CD8-positive, alpha-beta memory T cell (primary cell): ENCODE data around the gene AOPEP. TPM values are rescaled to one million over a fixed set of nuclear protein-coding genes. Genes with fewer than 3 reads are reported as not detected.
A peak's percentile ranks its signal among the peaks of the same experiment; 100 is the strongest.

Source experiments
- CTCF ChIA-PET: fragments of 350-600 bp; sonication (Branson Sonifier 250); formaldehyde crosslinking; loops from one replicate; lab custom pipeline; 2021; ENCODE audit warnings: antibody characterized with exemption; lab: Charles Lee
- POLR2A ChIA-PET: fragments of 350-600 bp; sonication (Branson Sonifier 250); formaldehyde crosslinking; loops from one replicate; lab custom pipeline; 2021; ENCODE audit warnings: antibody characterized with exemption; lab: Charles Lee
- DNase-seq, 5 donors: peaks; one replicate each; pipeline versions ENCODE4 v3.0.0 to v3.0.0-alpha.2; 2020 to 2022; ENCODE audit warnings: mixed read lengths in 1 of 5
- H3K27ac ChIP-seq: one replicate; pipeline ENCODE4 v1.7.0; 2013; ENCODE audit warnings: low read depth, mild to moderate bottlenecking, low read length, moderate library complexity
- H3K27me3 ChIP-seq: 2 replicates; pipeline ENCODE4 v1.7.0; 2013; ENCODE audit warnings: low read length, mild to moderate bottlenecking; ENCODE audit not compliant: insufficient read depth, poor library complexity, severe bottlenecking
- H3K36me3 ChIP-seq: 2 replicates; pipeline ENCODE4 v1.7.0; 2013; ENCODE audit warnings: mild to moderate bottlenecking, low read length, moderate library complexity; ENCODE audit not compliant: insufficient read depth
- H3K4me1 ChIP-seq: 2 replicates; pipeline ENCODE4 v1.7.0; 2013; ENCODE audit warnings: mild to moderate bottlenecking, low read length, moderate library complexity; ENCODE audit not compliant: insufficient read depth
- H3K4me3 ChIP-seq: 2 replicates; pipeline ENCODE4 v1.7.0; 2013; ENCODE audit warnings: mild to moderate bottlenecking, low read length
- H3K9me3 ChIP-seq: 2 replicates; pipeline ENCODE4 v1.7.0; 2013; ENCODE audit warnings: mild to moderate bottlenecking, low read length
- H3K27ac Mint-ChIP-seq, 8 donors: one replicate each; pipeline ENCODE4 v1.8.0; 2020 to 2021; ENCODE audit warnings: mixed read lengths in 8 of 8, mild to moderate bottlenecking in 6 of 8, inconsistent platforms in 3 of 8, moderate library complexity in 3 of 8
- H3K27me3 Mint-ChIP-seq, 2 donors: one replicate each; pipeline ENCODE4 v1.8.0; 2020 to 2021; ENCODE audit warnings: mixed read lengths in 2 of 2, mild to moderate bottlenecking in 1 of 2, moderate library complexity in 1 of 2
- H3K36me3 Mint-ChIP-seq, 3 donors: one replicate each; pipeline ENCODE4 v1.8.0; 2020 to 2021; ENCODE audit warnings: mixed read lengths in 3 of 3, inconsistent platforms in 1 of 3, mild to moderate bottlenecking in 1 of 3
- H3K4me1 Mint-ChIP-seq, 3 donors: one replicate each; pipeline ENCODE4 v1.8.0; 2020 to 2021; ENCODE audit warnings: mixed read lengths in 3 of 3, inconsistent platforms in 1 of 3, mild to moderate bottlenecking in 1 of 3
- H3K4me3 Mint-ChIP-seq, 7 donors: one replicate each; pipeline ENCODE4 v1.8.0; 2020 to 2021; ENCODE audit warnings: mixed read lengths in 7 of 7, mild to moderate bottlenecking in 6 of 7, moderate library complexity in 4 of 7, inconsistent platforms in 2 of 7
- H3K9me3 Mint-ChIP-seq, 5 donors: one replicate each; pipeline ENCODE4 v1.8.0; 2020 to 2022; ENCODE audit warnings: mixed read lengths in 5 of 5, mild to moderate bottlenecking in 3 of 5, moderate library complexity in 2 of 5, inconsistent platforms in 1 of 5
- polyA plus RNA-seq: library from polyadenylated mRNA; unstranded; fragments of 300-500 nt; fragmentation: Illumina TruSeq; gene quantifications from one replicate; pipeline ENCODE4 v1.2.3, GENCODE V29; 2021
- total RNA-seq, 2 experiments: library from RNA; stranded (reverse); gene quantifications; one replicate each; pipeline ENCODE4 v1.2.3, GENCODE V29; 2021

AOPEP gene
- total and polyA plus RNA-seq, 3 experiments from 2014 or later: 4.2 to 7.1 (median 6.9) TPM

- H3K36me3 Mint-ChIP-seq: peaks cover 0 to 24% (median 20%) of the 10 kb centered on the region in 3 donors
- no peak for DNase-seq
- Histone ChIP-seq H3K36me3 (no peaks in the 10 kb centered on the region), H3K4me3 (no peak overlapping the region), H3K4me1 (no peaks in the 10 kb centered on the region), H3K9me3 (no peaks in the 10 kb centered on the region), H3K27me3 (no peaks in the 10 kb centered on the region), H3K27ac (no peak overlapping the region)
- ChIA-PET POLR2A (no interaction called here), CTCF (no interaction called here)
- no peak overlapping the region for H3K27ac Mint-ChIP-seq
- H3K9me3 Mint-ChIP-seq: no peaks in the 10 kb centered on the region
- H3K4me3 Mint-ChIP-seq: no peak overlapping the region
- no peaks in the 10 kb centered on the region for H3K4me1 Mint-ChIP-seq
- peaks cover 0 to 5% of the 10 kb centered on the region in 2 donors for H3K27me3 Mint-ChIP-seq
Measured at GRCh38 chr9:95085036-95085770, 358.7 kb downstream of the AOPEP start.

GRCh38 chr9:95085861-95086563 lies 359.5 kb downstream of the AOPEP start:
- no peaks in the 10 kb centered on the region for H3K4me1 ChIP-seq
- no peaks in the 10 kb centered on the region for H3K27me3 ChIP-seq
- H3K9me3 Mint-ChIP-seq: no peaks in the 10 kb centered on the region
- POLR2A ChIA-PET: no interaction called here
- no peaks in the 10 kb centered on the region for H3K36me3 ChIP-seq
- H3K4me3 ChIP-seq: no peak overlapping the region
- DNase-seq: no peak
- no peak overlapping the region for H3K4me3 Mint-ChIP-seq
- H3K4me1 Mint-ChIP-seq: no peaks in the 10 kb centered on the region
- H3K27ac ChIP-seq: no peak overlapping the region
- CTCF ChIA-PET: no interaction called here
- no peak overlapping the region for H3K27ac Mint-ChIP-seq
- no peaks in the 10 kb centered on the region for H3K9me3 ChIP-seq
- H3K36me3 Mint-ChIP-seq: peaks cover 0 to 22% (median 20%) of the 10 kb centered on the region in 3 donors
- H3K27me3 Mint-ChIP-seq: peaks cover 0 to 5% of the 10 kb centered on the region in 2 donors

GRCh38 chr9:95086564-95086955 lies 360.1 kb downstream of the AOPEP start:
- no peak overlapping the region for H3K27ac ChIP-seq
- Mint-ChIP-seq H3K4me3 (peak overlapping the region in 1 of 7 donors; percentile 29), H3K9me3 (no peaks in the 10 kb centered on the region), H3K27me3 (peaks cover 0 to 5% of the 10 kb centered on the region in 2 donors), H3K4me1 (no peaks in the 10 kb centered on the region), H3K36me3 (peaks cover 0 to 20% (median 19%) of the 10 kb centered on the region in 3 donors), H3K27ac (no peak overlapping the region)
- H3K9me3 ChIP-seq: no peaks in the 10 kb centered on the region
- H3K4me1 ChIP-seq: no peaks in the 10 kb centered on the region
- DNase-seq: no peak
- H3K36me3 ChIP-seq: no peaks in the 10 kb centered on the region
- no peak overlapping the region for H3K4me3 ChIP-seq
- CTCF ChIA-PET: no interaction called here
- H3K27me3 ChIP-seq: no peaks in the 10 kb centered on the region
- POLR2A ChIA-PET: no interaction called here

GRCh38 chr9:95087659-95088242 lies 361.3 kb downstream of the AOPEP start:
- POLR2A ChIA-PET: interaction anchor here (0.7 kb wide), 1 partner anchor 49 kb away, joined by 3 read pairs; no protein-coding TSS in a partner anchor
- Mint-ChIP-seq H3K9me3 (no peaks in the 10 kb centered on the region), H3K27me3 (peaks cover 0 to 3% of the 10 kb centered on the region in 2 donors), H3K4me1 (peaks cover 4 to 5% (median 5%) of the 10 kb centered on the region in 3 donors), H3K4me3 (no peak overlapping the region), H3K36me3 (peaks cover 0 to 18% (median 8%) of the 10 kb centered on the region in 3 donors), H3K27ac (peak overlapping the region in 1 of 8 donors; percentile 74)
- Histone ChIP-seq H3K36me3 (no peaks in the 10 kb centered on the region), H3K4me1 (no peaks in the 10 kb centered on the region), H3K27me3 (no peaks in the 10 kb centered on the region), H3K9me3 (no peaks in the 10 kb centered on the region), H3K4me3 (no peak overlapping the region), H3K27ac (no peak overlapping the region)
- CTCF ChIA-PET: interaction anchor here (0.9 kb wide), 1 partner anchor 40 kb away, joined by 4 read pairs; no protein-coding TSS in a partner anchor
- DNase-seq: no peak

- Histone ChIP-seq H3K27me3 (no peaks in the 10 kb centered on the region), H3K4me3 (no peak overlapping the region), H3K9me3 (no peaks in the 10 kb centered on the region), H3K36me3 (no peaks in the 10 kb centered on the region), H3K4me1 (no peaks in the 10 kb centered on the region), H3K27ac (no peak overlapping the region)
- Mint-ChIP-seq H3K27ac (no peak overlapping the region), H3K4me3 (no peak overlapping the region), H3K4me1 (peaks cover 6 to 8% (median 7%) of the 10 kb centered on the region in 3 donors), H3K36me3 (peaks cover 0 to 13% (median 5%) of the 10 kb centered on the region in 3 donors), H3K27me3 (peaks cover 0 to 2% of the 10 kb centered on the region in 2 donors), H3K9me3 (no peaks in the 10 kb centered on the region)
- ChIA-PET POLR2A (interaction anchor here (0.7 kb wide), 1 partner anchor 48 kb away, joined by 3 read pairs; no protein-coding TSS in a partner anchor), CTCF (interaction anchor here (1.0 kb wide), 1 partner anchor 58 kb away, joined by 3 read pairs; no protein-coding TSS in a partner anchor)
- no peak for DNase-seq
Measured at GRCh38 chr9:95088421-95089161, 362.1 kb downstream of the AOPEP start.

GRCh38 chr9:95089257-95090022 lies 362.9 kb downstream of the AOPEP start:
- Histone ChIP-seq H3K4me1 (no peaks in the 10 kb centered on the region), H3K9me3 (no peaks in the 10 kb centered on the region), H3K4me3 (no peak overlapping the region), H3K27ac (no peak overlapping the region), H3K36me3 (no peaks in the 10 kb centered on the region), H3K27me3 (no peaks in the 10 kb centered on the region)
- H3K27ac Mint-ChIP-seq: peak overlapping the region in 1 of 8 donors; percentile 54
- no peak overlapping the region for H3K4me3 Mint-ChIP-seq
- H3K4me1 Mint-ChIP-seq: peaks cover 6 to 8% (median 7%) of the 10 kb centered on the region in 3 donors
- H3K36me3 Mint-ChIP-seq: peaks cover 0 to 13% (median 5%) of the 10 kb centered on the region in 3 donors
- POLR2A ChIA-PET: no interaction called here
- CTCF ChIA-PET: interaction anchor here (1.0 kb wide), 1 partner anchor 58 kb away, joined by 3 read pairs; no protein-coding TSS in a partner anchor
- no peak for DNase-seq
- peaks cover 0 to 2% of the 10 kb centered on the region in 2 donors for H3K27me3 Mint-ChIP-seq
- no peaks in the 10 kb centered on the region for H3K9me3 Mint-ChIP-seq
